HG02973 (cell line): Measurements from ENCODE around the gene DRC3.
"Not testable (repeated sequence)": the region's sequence is repeated elsewhere in the genome, so short reads cannot be mapped to it uniquely, and the experiment has no call there.

Experiments
- ATAC-seq: cut with Tn5 transposase; IDR thresholded peaks from one replicate; pipeline ENCODE4 v1.9.1; 2021; ENCODE audit warnings: moderate library complexity; ENCODE audit not compliant: unreplicated experiment

Gene DRC3

DNA sequence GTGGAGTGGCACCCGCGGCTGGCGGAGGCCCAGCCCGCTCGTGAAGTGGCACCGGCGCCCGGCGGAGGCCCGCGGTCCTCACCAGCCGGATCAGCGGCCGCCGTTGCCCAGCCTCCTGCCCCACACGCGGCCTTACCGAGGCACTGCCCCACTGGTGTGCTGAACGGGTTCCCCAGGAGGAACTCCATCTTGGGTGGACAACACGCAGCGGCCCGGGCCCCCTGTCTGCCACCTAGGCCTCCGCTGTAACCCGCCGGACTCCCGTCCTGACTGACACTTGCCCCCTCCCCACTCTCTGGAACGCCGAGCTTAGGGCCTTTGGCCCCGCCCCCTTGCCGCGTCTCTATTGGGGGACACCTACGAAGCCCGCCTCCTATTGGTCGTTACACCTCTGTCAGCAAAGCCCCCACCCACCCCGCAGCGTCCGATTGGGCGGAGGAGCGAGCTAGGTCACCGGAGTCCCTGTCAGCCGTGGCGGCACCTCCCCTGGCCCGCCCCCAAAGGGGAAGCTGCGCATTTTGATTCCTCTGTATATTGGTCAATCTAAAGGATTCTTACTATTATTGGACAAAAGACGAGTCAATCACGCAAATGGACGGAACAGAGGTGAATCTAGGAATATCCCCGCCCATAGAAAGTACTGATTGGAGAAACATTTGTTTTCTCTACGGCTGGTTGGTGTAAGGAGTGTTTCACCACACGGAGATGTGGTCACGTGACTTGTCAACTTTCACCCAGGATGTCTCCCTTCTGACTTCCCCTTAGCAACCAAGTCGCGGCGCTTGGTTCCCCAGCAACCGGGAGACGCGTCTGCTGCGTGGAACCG, at the start of gene DRC3, which contains the start of gene TOM1L2:
Gene DRC3 (plus strand): TSS at position 737 of the 826 bp plus-strand sequence. CDS start 4,737 bp downstream, outside the sequence.
Gene TOM1L2 (minus strand): TSS at position 275 of the 826 bp plus-strand sequence. CDS start 87 bp downstream, at position 188.
- peak; percentile 81 for ATAC-seq

DNA sequence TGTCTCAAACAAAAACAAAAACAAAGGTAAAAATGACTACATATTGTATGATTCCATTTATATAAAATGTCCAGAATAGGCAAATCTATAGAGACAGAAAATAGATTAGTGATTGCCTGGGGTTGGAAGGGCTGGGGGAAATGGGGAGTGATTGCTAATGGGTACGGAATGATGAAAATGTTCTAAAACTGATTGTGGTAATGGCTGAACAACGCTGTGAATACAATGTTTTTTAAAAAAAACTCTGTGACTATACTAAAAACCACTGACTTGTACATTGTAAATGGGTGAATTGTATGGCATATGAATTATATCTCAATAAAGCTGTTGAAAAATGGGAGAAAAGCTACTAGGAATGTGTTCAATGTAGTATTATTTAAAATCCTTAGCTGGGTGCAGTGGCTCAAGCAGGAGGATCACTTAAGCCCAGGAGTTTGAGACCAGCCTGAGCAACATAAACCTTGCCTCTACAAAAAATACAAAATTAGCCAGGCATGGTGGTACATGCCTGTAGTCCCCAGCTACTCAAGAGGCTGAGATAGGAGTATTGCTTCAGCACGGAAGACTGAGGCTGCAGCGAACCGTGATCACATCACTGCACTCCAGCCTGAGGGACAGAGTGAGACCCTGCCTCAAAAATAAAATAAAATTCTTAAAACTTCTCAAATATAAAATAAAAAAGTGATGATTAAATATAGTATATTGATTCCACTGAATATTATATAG, 48.4 kb upstream of the DRC3 start:
- no peak for ATAC-seq

DNA sequence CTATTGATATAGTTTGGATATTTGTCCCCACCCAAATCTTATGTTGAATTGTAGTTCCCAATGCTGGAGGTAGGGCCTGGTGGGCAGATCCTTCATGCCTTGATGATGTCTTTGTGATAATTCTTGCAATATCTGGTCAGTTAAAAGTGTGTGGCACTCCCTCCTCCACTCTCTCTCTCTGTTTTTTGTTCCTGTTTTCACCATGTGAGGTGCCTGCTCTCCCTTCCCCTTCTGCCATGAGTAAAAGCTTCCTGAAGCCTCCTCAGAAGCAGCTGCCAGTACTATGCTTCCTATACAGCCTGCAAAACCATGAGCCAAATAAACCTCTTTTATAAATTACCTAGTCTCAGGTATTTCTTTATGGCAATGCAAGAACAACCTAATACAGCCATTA, 47.8 kb upstream of the DRC3 start:
- no peak for ATAC-seq

DNA sequence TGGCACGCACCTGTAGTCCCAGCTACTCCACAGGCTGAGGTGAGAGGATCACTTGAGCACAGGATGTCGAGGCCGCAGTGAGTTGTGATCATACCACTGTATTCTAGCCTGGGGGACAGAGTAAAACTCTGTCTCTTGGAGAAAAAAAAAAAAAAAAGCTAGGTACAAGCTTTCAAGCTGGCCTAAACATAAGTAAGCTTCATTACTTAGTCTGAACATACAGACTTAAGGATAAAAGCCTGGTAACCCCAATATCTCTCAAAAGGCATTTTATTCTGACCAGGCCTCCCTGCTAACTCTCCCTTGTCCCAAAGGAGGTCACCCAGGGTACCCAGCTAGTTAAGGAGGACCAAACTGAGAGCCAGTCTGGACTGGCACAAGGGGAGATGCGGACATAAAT, 46.6 kb upstream of the DRC3 start:
- no peak for ATAC-seq

DNA sequence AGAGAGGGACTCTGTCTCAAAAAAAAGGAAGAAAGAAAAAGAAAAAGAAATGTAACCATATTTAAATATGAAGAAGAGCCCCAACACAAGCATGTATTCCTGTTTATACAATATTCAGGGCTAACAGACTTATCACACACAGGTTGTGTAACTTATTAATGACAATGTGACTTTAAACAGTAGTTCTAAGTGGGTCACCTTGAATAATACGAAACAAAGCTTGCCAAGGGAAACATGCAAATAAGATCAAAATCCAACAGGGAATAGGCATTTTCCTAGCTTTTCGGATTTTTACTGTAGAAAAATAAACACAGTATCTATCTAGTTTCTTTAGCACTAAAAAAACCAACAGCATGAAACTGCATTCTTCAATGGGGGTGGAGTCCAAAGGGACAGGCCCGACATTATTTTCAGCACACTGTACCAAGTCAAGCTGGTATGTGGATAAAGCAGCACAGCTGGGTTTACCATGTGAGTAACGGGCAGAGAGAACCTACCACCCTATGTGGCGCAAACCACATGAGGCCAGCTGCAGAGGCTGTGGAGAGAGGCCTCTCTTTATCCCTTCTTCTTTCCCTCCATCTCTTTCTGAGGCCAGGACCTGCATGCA, 45.7 kb upstream of the DRC3 start:
- ATAC-seq: no peak

GRCh38 chr17:17928398-17929287, 44.0 kb upstream of the DRC3 start:
- no peak for ATAC-seq

- no peak for ATAC-seq
Measured at GRCh38 chr17:17929655-17930380, 42.8 kb upstream of the DRC3 start.

GRCh38 chr17:17930674-17931073, 42.0 kb upstream of the DRC3 start:
- ATAC-seq: no peak

DNA sequence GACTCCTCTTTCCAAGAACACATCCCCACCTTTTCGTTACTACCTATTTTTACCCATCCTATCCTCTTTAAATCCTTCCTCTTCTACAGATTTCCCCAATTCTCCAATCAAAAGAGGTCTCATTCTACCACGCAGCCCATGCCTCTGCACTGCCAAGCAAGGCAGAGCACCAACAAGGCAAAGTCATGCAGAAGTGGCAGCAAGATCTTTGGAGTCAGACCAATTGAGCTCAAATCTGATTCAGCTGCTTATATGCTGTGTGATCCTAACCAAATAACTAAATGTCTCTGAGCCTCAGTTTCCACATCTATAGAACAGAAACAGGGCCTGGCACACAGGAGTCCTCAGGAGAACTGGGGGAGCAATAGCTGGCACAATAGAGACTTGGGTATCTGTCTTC, 41.5 kb upstream of the DRC3 start:
- no peak for ATAC-seq

DNA sequence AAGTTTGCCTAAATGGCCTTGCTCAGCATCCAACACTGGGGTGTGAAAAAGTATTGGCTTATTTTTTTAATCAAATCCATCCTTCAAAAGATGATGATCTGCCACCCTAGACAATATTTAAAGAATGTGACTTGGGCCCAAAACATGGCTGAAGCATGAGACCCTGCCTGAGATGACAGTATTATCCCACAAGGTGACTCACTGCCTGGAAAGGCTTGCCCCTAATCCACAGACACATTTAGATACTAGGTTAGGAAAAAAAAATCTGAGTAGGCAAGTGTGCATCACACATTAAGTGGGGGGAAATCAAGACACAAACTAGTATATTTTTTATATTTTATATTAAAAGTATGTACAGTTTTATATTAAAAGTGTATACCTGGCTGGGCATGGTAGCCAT, 38.9 kb upstream of the DRC3 start:
- ATAC-seq: no peak

DNA sequence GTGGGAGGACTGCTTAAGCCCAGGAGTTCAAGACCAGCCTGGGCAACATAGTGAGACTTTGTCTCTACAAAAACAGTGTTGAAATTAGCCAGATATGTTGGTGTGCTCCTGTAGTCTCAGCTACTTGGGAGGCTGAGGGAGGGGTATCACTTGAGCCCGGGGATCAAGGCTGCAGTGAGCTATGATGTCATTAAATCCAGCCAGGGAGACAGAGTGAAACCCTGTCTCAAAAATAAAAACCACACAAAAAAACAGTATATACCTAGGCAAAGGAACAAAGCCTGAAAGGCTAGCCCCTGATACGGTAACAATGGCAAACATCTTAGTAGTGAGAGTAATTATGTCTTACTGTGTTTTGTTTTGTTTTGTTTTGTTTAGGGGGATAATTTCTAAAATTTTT, 38.4 kb upstream of the DRC3 start:
- no peak for ATAC-seq

DNA sequence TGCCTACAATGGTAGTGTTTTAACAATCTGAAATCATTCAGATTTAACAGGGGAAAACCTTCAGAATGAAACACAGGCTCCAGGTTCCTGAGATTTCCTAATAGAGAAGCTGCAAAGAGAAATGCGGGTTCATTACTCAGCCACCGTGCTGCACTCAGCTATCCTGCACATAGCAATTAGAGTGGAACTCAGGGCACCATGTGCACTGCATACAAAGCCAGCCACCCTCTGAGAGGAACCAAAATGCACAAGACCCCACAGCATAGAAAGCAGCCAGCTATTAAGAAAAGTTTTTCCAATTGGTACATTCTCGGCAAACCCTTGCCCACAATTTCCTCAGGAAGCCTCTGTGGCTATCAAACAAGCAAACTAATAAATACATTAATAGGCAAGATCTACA, 37.9 kb upstream of the DRC3 start:
- ATAC-seq: no peak

DNA sequence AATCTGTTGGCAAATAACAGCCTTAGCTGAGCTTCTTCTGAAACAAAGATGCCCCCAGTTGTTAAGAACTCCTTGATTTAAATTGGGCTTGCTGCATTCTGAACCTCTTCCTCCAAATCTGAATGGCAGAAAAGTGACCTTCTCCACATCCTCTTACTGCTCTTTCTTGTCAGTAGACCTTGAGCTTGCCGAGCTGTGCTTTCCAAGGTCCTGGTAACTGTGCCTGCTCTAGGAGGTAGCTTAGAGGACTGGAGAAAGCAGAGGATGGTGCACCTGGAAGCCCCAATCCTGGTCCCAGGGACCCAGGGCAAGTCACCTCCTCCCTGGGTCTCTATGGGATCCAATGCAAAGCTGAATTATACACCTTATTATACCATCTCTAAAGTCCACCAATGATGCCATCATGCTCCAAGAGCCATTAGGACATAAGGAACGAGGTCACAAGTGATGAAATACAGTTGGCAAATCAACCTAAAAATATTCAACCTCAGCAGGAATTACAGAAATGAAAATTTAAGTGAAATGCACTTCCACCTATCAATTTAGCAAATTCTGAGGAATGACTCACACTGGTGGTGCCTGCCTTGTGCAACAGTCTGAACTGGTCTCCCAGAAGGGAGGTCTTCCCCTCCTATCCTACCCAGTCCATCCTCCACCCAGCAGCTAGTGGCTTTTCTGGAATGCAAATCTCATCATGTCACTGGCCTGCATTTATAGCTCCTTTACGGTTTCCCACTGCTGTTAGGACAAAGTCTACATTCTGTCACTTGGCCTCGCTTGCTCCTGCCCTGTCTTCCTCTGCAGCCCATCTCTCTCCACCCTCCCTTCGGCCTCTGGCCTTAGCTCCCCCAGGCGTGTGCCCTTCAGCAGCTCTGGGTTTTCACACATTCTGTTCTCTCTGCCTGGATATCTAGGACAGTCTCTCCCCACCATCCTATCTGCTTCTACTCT, 37.1 kb upstream of the DRC3 start:
- no peak for ATAC-seq

- no peak for ATAC-seq
Measured at GRCh38 chr17:17937201-17937853, 35.3 kb upstream of the DRC3 start.

DNA sequence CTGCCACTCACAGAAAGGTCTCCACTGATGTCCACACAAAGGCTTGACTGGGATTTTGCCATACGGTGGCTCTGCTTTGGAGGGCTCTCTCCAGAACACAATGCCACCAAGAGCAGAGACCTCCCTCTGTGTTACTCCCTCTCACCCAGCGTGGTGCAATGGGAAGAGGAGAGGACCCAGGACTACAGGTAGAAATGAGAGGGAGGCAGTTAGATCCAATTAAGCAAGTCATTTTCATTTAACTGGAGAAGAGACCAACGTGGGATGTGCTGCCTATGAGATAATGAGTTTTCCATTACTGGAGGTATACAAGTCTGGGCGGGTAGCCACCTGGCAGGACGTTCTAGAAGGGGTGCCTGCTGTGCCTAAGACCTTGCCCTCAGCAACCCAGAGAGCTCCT, 34.7 kb upstream of the DRC3 start:
- ATAC-seq: no peak

- no peak for ATAC-seq
Measured at GRCh38 chr17:17938388-17939107, 34.1 kb upstream of the DRC3 start.

DNA sequence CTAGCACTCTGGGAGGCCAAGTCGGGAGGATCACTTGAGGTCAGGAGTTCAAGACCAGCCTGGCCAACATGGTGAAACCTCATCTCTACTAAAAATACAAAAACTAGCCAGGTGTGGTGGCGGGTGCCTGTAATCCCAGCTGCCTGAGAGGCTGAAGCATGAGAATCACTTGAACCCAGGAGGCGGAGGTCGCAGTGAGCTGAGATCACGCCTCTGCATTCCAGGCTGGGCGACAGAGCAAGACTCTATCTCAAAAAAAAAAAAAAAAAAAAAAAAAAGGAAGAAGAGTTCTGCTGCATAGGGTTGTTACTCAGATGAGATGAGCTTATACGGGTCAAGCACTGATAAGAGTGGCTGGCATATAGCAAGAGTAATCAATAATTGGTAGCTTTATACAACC, 32.7 kb upstream of the DRC3 start:
- not testable (repeated sequence) for ATAC-seq

- no peak for ATAC-seq
Measured at GRCh38 chr17:17940441-17940911, 32.2 kb upstream of the DRC3 start.
